GM21447 (cell line): ENCODE measurements around the gene APPL2.
"Not testable (repeated sequence)": the region's sequence is repeated elsewhere in the genome, so short reads cannot be mapped to it uniquely, and the experiment has no call there.

Source experiments
- ATAC-seq: cut with Tn5 transposase; IDR thresholded peaks from one replicate; pipeline ENCODE4 v1.9.1; 2021; ENCODE audit not compliant: unreplicated experiment

Gene APPL2

GRCh38 chr12:105256921-105257320, 20.9 kb upstream of the APPL2 start:
- ATAC-seq, result no peak

GRCh38 chr12:105256431-105256830, 20.5 kb upstream of the APPL2 start:
- not testable (repeated sequence) for ATAC-seq

GRCh38 chr12:105256011-105256410, 20.0 kb upstream of the APPL2 start:
- ATAC-seq, result no peak

GRCh38 chr12:105253866-105254513, 18.0 kb upstream of the APPL2 start:
- no peak for ATAC-seq

GRCh38 chr12:105252901-105253300, 16.9 kb upstream of the APPL2 start:
- ATAC-seq, result no peak

GRCh38 chr12:105245776-105246427, 9.9 kb upstream of the APPL2 start:
- ATAC-seq, result not testable (repeated sequence)

- ATAC-seq, result no peak
Measured at GRCh38 chr12:105245291-105245690, 9.3 kb upstream of the APPL2 start.

GRCh38 chr12:105240228-105240627, 4.3 kb upstream of the APPL2 start:
- ATAC-seq, result no peak

- no peak for ATAC-seq
Measured at GRCh38 chr12:105239304-105239703, 3.3 kb upstream of the APPL2 start.

- ATAC-seq, result no peak
Measured at GRCh38 chr12:105237666-105238065, 1.7 kb upstream of the APPL2 start.

- ATAC-seq, result peak; percentile 14
Measured at GRCh38 chr12:105235281-105235731, 668 bp downstream of the APPL2 start.

GRCh38 chr12:105234197-105234596, 1.8 kb downstream of the APPL2 start:
- no peak for ATAC-seq

GRCh38 chr12:105233041-105233905, 2.7 kb downstream of the APPL2 start:
- ATAC-seq, result no peak

- no peak for ATAC-seq
Measured at GRCh38 chr12:105231396-105231795, 4.6 kb downstream of the APPL2 start.

GRCh38 chr12:105229371-105229770, 6.6 kb downstream of the APPL2 start:
- no peak for ATAC-seq

- no peak for ATAC-seq
Measured at GRCh38 chr12:105228966-105229365, 7.0 kb downstream of the APPL2 start.

- no peak for ATAC-seq
Measured at GRCh38 chr12:105228494-105228893, 7.5 kb downstream of the APPL2 start.

GRCh38 chr12:105227879-105228278, 8.1 kb downstream of the APPL2 start:
- no peak for ATAC-seq

GRCh38 chr12:105226219-105226618, 9.8 kb downstream of the APPL2 start:
- no peak for ATAC-seq

GRCh38 chr12:105225505-105226015, 10.4 kb downstream of the APPL2 start:
- no peak for ATAC-seq

- ATAC-seq, result no peak
Measured at GRCh38 chr12:105224399-105224798, 11.6 kb downstream of the APPL2 start.

- no peak for ATAC-seq
Measured at GRCh38 chr12:105223884-105224283, 12.1 kb downstream of the APPL2 start.
